Astrocyte of the spinal cord (primary cell): ENCODE measurements around the gene OGDH.

Source experiments
- DNase-seq: peaks from one replicate; pipeline ENCODE4 v3.0.0; 2011; ENCODE audit warnings: low read depth, low spot score
- H3K4me3 ChIP-seq: 2 replicates; pipeline ENCODE4 v1.5.1; 2011; ENCODE audit warnings: low read depth, mild to moderate bottlenecking, low read length, moderate library complexity
- in situ Hi-C: cut with HindIII; loops from 2 replicates; pipeline ENCODE4 v1.10.0; 2017; ENCODE audit warnings: low sequenced_read_pairs
- TF ChIP-seq, protein P1 (sequence below): IDR thresholded peaks from 2 replicates; pipeline ENCODE4 v1.5.1; 2012; ENCODE audit warnings: low read depth, mild to moderate bottlenecking, low read length, inconsistent platforms

Gene OGDH

DNA sequence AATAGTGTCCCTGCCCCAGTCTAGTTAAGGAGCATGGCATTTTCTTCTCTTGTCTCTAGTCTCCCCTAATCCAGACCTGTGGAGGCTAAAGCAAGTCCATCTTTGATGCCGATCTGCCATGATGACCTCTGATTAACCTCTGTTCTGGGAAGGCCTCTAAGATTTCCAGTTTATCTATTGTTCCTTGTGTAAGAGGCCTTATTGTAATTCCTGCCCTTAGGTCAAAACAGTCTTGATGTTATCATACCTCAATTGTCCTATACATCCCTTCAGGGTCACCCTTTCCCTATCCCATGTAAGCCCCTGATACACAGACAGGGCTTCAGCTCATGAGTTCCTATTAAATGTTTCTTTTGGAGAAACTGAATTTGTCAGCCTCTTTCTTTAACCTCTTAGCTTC is 137.3 kb downstream of the OGDH start:
- in situ Hi-C loops: no loop called here
- TF ChIP-seq, protein P1, sequence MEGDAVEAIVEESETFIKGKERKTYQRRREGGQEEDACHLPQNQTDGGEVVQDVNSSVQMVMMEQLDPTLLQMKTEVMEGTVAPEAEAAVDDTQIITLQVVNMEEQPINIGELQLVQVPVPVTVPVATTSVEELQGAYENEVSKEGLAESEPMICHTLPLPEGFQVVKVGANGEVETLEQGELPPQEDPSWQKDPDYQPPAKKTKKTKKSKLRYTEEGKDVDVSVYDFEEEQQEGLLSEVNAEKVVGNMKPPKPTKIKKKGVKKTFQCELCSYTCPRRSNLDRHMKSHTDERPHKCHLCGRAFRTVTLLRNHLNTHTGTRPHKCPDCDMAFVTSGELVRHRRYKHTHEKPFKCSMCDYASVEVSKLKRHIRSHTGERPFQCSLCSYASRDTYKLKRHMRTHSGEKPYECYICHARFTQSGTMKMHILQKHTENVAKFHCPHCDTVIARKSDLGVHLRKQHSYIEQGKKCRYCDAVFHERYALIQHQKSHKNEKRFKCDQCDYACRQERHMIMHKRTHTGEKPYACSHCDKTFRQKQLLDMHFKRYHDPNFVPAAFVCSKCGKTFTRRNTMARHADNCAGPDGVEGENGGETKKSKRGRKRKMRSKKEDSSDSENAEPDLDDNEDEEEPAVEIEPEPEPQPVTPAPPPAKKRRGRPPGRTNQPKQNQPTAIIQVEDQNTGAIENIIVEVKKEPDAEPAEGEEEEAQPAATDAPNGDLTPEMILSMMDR: no peak
- no peak overlapping the region for H3K4me3 ChIP-seq
- DNase-seq: no peak

DNA sequence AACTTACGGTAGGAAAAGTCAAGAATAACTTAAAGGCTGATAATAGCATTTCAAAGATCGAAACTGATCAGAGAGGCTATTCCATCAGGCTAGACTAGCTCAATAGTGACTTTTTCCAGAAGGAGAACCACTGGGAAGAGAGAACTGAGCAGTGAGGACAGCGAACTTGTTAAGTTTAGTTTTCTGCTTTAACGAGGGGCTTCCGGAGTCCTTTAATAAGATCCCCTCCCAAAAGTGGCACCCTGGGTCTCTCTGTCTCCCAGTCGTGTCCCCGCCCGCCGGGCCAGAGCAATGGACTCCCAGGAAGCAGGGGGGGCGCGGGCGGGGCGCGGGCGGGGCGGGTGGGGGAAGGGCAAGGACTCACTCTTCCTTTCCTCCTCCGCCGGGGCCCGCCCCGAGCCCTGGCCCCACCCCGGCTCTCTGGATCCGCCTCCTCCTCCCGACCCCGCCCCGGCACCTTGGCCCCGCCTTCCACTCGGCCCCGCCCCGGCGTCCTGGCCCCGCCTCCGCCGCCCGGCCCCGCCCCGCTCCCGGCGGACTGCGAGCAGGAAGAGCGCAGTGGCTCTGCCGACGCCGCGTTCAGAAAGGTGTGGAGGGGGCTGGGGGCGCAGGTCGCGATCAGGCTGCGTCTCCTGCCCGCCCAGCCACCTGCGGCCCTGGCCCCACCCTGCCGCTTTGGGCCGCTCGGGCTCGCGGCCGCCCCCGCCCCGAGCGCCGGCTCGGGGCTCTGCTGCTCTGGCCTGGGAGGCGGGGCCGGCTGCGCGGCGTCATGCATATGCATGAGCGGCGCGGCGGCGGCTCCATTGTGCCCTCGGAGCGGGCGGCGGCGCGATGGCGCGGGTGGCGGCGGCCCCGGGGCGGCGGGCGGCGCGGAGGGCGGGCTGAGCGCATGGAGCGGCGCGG is 141.9 kb downstream of the OGDH start, which contains the start of gene ZMIZ2:
Gene ZMIZ2 (plus strand): TSS at position 803 of the 903 bp plus-strand sequence. CDS start 7,403 bp downstream, outside the sequence.
- TF ChIP-seq, protein P1: no peak
- peak within 1 kb of the TSS; percentile 79 for H3K4me3 ChIP-seq
- in situ Hi-C loops: no loop called here
- DNase-seq: peak; percentile 88

DNA sequence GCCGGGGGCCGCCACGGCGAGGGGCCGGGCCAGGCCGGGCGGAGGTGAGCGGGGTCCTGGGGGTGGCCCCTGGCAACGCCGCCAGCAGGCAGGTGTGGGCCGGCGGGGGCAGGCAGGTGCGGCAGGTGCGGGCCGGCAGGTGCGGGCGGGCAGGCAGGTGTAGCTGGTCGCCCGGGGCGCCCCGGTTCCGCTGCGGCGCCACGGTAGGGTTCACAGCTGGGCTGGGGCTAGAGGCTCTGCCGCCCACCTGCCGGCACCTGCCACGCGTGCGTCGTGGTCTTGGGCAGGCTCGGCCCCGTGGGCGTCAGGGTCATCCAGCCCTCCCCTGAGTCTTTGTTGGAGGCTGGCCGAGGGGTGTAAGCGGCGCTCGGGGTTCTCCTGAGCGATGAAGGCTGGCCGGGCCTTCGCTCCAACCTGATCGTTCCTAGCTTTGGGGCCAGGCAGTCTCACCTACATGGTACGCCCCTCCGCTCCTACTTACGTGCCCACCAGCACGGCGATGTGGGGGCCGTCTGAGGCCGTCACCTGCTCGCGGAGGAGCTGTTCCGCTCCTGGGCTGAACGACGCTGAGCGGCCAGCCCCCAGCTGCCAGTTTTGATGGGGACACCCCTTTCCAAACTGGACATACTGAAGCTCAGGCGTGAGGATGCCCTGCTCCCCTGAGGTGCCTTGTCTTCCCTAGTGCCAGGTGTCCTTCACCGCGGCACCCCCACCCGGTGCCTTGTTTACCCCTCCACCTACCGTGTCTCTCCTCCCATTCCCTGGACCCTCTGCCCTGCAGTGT is 142.7 kb downstream of the OGDH start:
- DNase-seq: no peak
- TF ChIP-seq, protein P1: no peak
- in situ Hi-C loops: no loop called here
- peak overlapping the region; percentile 79 for H3K4me3 ChIP-seq

DNA sequence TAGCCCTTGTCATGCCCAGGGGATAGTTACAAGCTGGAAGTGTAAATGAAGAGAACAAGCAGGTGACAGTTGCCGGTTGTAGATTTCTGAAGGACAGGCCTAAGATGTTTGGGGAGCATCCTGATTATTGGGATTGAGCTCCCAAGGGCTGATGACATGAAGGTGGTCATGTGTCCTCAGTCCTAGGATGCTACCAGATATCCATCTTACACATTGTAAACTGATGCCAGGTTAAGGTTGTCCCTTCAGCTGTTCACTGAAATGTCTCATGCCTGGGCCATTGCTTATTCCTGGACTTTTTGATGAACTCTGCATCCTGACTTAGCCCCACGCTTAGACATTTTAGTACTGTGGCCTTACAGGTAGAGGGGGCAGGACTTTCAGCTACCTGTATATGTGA is 143.6 kb downstream of the OGDH start:
- in situ Hi-C loops: no loop called here
- peak overlapping the region; percentile 79 for H3K4me3 ChIP-seq
- TF ChIP-seq, protein P1: no peak
- no peak for DNase-seq

DNA sequence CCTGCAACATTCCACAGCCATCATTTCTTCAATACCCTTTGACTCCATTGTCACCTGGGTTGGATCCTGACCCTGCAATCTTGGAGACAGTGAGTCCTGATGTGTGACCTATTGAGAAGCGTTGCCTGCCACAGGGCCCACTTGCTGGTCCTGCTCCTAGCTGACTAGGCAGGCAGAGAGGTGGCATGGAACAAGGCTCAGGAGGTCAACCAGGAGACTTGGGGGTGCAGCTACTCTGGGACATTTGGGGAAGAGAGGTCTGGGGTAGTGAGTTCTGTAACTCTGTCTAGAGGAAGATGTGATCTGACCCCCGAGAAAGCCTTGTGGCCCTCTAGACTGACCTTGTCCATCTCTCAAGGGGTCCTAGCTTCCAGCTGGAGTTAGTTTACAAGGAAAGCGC is 144.0 kb downstream of the OGDH start:
- no peak overlapping the region for H3K4me3 ChIP-seq
- TF ChIP-seq, protein P1: no peak
- no peak for DNase-seq
- in situ Hi-C loops: no loop called here

DNA sequence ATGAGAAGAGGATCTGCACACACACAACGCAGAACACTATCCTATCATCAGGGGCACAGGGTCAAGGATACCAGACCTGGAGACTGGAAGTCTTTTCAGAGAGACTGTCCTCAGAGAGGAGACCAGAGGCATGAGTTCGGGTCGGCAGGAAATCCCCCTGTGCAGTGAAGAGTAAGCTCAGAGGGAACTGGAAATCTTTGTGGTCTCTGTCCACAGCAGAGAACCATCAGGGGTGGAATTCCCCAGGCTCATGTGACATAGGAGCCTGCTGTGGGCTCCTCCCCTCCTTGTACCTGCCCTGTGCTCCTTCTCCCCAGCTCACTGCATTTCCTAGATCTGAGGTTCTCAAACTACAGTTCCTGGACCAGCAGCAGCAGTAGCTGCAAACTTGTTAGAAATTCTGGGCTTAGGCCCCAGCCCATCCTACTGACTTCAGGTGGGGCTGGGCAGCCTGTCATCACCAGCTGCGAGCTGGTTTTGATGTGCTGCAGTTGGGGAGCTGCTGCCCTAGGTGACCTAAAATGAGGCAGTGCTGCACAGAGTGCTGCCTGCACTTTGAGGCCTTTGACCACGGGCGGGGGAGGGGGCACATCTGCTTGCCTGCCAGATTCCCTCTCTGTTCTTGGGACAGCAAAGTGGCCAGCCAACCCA is 144.6 kb downstream of the OGDH start:
- DNase-seq: no peak
- TF ChIP-seq, protein P1: no peak
- no peak overlapping the region for H3K4me3 ChIP-seq
- in situ Hi-C loops: no loop called here
